Stomach (tissue), 9 donors: ENCODE data around the gene VWA7. TPM values are rescaled to one million over a fixed set of nuclear protein-coding genes. Genes with fewer than 3 reads are reported as not detected.
"Not testable (repeated sequence)": the region's sequence is repeated elsewhere in the genome, so short reads cannot be mapped to it uniquely, and the experiment has no call there.

Experiments used
- DNase-seq, 2 donors: peaks; one replicate each; pipeline versions ENCODE4 v3.0.0 to v3.0.0-alpha.2; 2013 to 2019
- H3K27ac ChIP-seq, 5 donors: fragments of 200-600 bp in 4 of 5; sonication (generic) in 4 of 5; one replicate each; pipeline ENCODE4 v1.5.1; 2013 to 2019; ENCODE audit warnings: mild to moderate bottlenecking in 1 of 5, moderate library complexity in 1 of 5
- H3K27me3 ChIP-seq, 3 donors: fragments of 200-600 bp; sonication (generic); one replicate each; pipeline ENCODE4 v1.5.1; 2017 to 2019; ENCODE audit warnings: mixed run types in 1 of 3
- H3K36me3 ChIP-seq, 4 donors: fragments of 200-600 bp; sonication (generic); 1 replicate in 3 of 4; 2 replicates in 1 of 4; pipeline ENCODE4 v1.5.1; 2016 to 2019
- H3K4me1 ChIP-seq, 4 donors: fragments of 200-600 bp; sonication (generic); one replicate each; pipeline ENCODE4 v1.5.1; 2016 to 2019
- H3K4me3 ChIP-seq, 4 donors: fragments of 200-600 bp; sonication (generic) in 3 of 4; one replicate each; pipeline ENCODE4 v1.5.1; 2016 to 2019; ENCODE audit warnings: mild to moderate bottlenecking in 1 of 4
- H3K9me3 ChIP-seq, 4 donors: fragments of 200-600 bp; sonication (generic); one replicate each; pipeline ENCODE4 v1.5.1; 2016 to 2019
- EP300 ChIP-seq: sonication (generic); formaldehyde crosslinking; IDR thresholded peaks from one replicate; pipeline ENCODE4 v1.6.1; 2017; ENCODE audit warnings: antibody characterized with exemption
- POLR2A ChIP-seq, 4 donors: fragments of 450-650 bp; IDR thresholded peaks; one replicate each; pipeline ENCODE4 v1.6.1; 2016; ENCODE audit warnings: antibody characterized with exemption in 4 of 4, control low read depth in 2 of 4, mild to moderate bottlenecking in 1 of 4, moderate library complexity in 1 of 4
- POLR2AphosphoS5 ChIP-seq, 3 donors: sonication (generic); formaldehyde crosslinking; IDR thresholded peaks; one replicate each; pipeline ENCODE4 v1.6.1; 2016; ENCODE audit warnings: antibody characterized with exemption in 3 of 3
- WGBS, 5 donors: extraction: QIAGEN DNeasy Blood & Tissue Kit in 3 of 5; methylation state at CpG; one replicate each; pipeline versions ENCODE4 v1.1.5 to v1.1.7; 2013 to 2018; 5-methylcytosine and 5-hydroxymethylcytosine counted together
- intact Hi-C: fragments of 100-400 bp; cut with DNase I; formaldehyde crosslinking; loops from one replicate; pipeline ENCODE4 v1.15.1; 2023; ENCODE audit warnings: low total_unique reads
- polyA plus RNA-seq, 3 donors: library from polyadenylated mRNA; stranded (reverse); fragments of 200-250 nt; gene quantifications; one replicate each; pipeline ENCODE4 v1.2.3, GENCODE V29; 2013
- total RNA-seq, 5 donors: library from RNA; depleted of rRNA; stranded (reverse); fragments of >200 nt; gene quantifications; one replicate each; pipeline versions ENCODE4 v1.1.0 to v1.2.3, GENCODE V29; 2014 to 2016
- TF ChIP-seq, protein P1 (sequence below), 7 experiments: fragments of 450-650 bp in 4 of 7; fragments of 200-600 bp in 3 of 7; sonication (generic) in 3 of 7; IDR thresholded peaks; one replicate each; pipeline ENCODE4 v1.5.1; 2016 to 2019; ENCODE audit warnings: antibody characterized with exemption in 7 of 7, control low read depth in 2 of 7, mild to moderate bottlenecking in 1 of 7
- donor health status: healthy with polysubstance abuse.
- donor health status: Bipolar disorder and iron deficiency.
- donor health status: healthy.

The VWA7 gene
- total and polyA plus RNA-seq, 8 donors: 1.3 to 18.3 (median 4.2) TPM; not detected in 1

DNA sequence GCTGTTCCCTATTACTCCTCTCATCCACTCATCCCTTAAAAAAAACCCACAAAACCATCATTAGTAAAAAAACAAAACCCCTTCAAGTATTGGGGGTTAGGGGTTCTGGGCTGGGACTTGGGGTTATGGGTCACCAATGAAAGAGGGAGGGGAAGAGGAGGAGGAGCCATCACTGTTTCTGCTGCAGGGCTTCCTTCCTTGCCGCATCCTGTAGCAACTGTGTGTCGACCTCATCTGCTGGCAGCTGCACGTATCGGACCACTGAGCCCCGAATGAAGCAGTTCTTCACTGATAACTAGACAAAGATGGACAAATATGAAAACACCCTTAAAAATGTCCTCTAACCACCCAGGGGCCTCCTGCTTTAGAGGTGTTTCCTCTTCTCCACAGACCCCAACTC lies 20.5 kb upstream of the VWA7 start:
- H3K4me3 ChIP-seq: no peak overlapping the region
- peaks cover 7 to 36% (median 26%) of the 10 kb centered on the region in 4 donors for H3K36me3 ChIP-seq
- intact Hi-C loops: no loop called here
- peaks cover 12 to 33% (median 25%) of the 10 kb centered on the region in 4 donors for H3K4me1 ChIP-seq
- H3K9me3 ChIP-seq: no peaks in the 10 kb centered on the region
- no peak for DNase-seq
- H3K27me3 ChIP-seq: no peaks in the 10 kb centered on the region
- WGBS, 5 donors: 48 to 79% (median 60%) methylated on average over 5 of the region's 5 CpGs
- peak overlapping the region in 4 of 5 donors; percentile 2 to 100 (median 96) for H3K27ac ChIP-seq
- TF ChIP-seq, protein P1, sequence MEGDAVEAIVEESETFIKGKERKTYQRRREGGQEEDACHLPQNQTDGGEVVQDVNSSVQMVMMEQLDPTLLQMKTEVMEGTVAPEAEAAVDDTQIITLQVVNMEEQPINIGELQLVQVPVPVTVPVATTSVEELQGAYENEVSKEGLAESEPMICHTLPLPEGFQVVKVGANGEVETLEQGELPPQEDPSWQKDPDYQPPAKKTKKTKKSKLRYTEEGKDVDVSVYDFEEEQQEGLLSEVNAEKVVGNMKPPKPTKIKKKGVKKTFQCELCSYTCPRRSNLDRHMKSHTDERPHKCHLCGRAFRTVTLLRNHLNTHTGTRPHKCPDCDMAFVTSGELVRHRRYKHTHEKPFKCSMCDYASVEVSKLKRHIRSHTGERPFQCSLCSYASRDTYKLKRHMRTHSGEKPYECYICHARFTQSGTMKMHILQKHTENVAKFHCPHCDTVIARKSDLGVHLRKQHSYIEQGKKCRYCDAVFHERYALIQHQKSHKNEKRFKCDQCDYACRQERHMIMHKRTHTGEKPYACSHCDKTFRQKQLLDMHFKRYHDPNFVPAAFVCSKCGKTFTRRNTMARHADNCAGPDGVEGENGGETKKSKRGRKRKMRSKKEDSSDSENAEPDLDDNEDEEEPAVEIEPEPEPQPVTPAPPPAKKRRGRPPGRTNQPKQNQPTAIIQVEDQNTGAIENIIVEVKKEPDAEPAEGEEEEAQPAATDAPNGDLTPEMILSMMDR (IDR thresholded peaks at IDR 0.05): no peak
- no peak for TF ChIP-seq EP300
- no peak for TF ChIP-seq POLR2A (IDR thresholded peaks at IDR 0.05)
- no peak for TF ChIP-seq POLR2AphosphoS5 (IDR thresholded peaks at IDR 0.05)

DNA sequence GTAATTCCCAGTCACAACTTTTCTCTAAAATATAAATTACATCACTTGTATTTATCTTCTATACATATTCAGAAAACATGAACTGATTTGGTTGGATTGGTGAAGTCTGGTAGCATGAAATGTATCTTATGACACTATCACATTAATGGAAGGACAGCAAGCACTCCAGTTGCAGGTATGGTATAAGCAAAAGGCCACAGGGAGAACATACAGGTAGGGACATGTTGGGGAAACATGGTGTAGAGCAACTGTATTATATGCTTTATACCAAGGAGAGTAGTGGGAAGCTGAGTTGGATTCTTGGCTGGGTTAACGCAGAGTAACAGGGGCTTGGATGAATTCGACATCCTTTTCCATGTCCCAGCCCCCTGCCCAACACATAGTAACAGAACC lies 19.9 kb upstream of the VWA7 start:
- Histone ChIP-seq H3K4me3 (no peak overlapping the region), H3K9me3 (no peaks in the 10 kb centered on the region), H3K36me3 (peaks cover 6 to 36% (median 26%) of the 10 kb centered on the region in 4 donors), H3K27me3 (no peaks in the 10 kb centered on the region), H3K27ac (peak overlapping the region in 4 of 5 donors; percentile 89 to 100 (median 96)), H3K4me1 (peaks cover 12 to 33% (median 25%) of the 10 kb centered on the region in 4 donors)
- 83 to 95% (median 90%) methylated on average over 2 of the region's 2 CpGs for WGBS, 5 donors
- DNase-seq: no peak
- intact Hi-C loops: no loop called here
- TF ChIP-seq POLR2AphosphoS5 (IDR thresholded peaks at IDR 0.05) (no peak), POLR2A (IDR thresholded peaks at IDR 0.05) (no peak), EP300 (no peak)

GRCh38 chr6:31795616-31796298 lies 18.6 kb upstream of the VWA7 start, which contains the start of gene VARS1:
Gene VARS1 (minus strand): TSS chr6:31795752. CDS start chr6:31795217, 535 bp downstream.
- peak; percentile 94 to 97 for DNase-seq
- H3K4me3 ChIP-seq: peak within 1 kb of the TSS; percentile 73 to 90 (median 88)
- TF ChIP-seq, protein P1 (IDR thresholded peaks at IDR 0.05): peak in 5 of 7 experiments; percentile 76 to 95 (median 84)
- no peak for TF ChIP-seq EP300
- peak; percentile 28 to 73 (median 63) for TF ChIP-seq POLR2AphosphoS5 (IDR thresholded peaks at IDR 0.05)
- no peaks in the 10 kb centered on the region for H3K9me3 ChIP-seq
- intact Hi-C loops: no loop called here
- peaks cover 12 to 41% (median 30%) of the 10 kb centered on the region in 4 donors for H3K4me1 ChIP-seq
- H3K27me3 ChIP-seq: no peaks in the 10 kb centered on the region
- H3K36me3 ChIP-seq: peaks cover 11 to 37% (median 30%) of the 10 kb centered on the region in 4 donors
- WGBS, 5 donors: 0 to 2% (median 1%) methylated on average over 31 to 75 of the region's 75 CpGs
- peak within 1 kb of the TSS; percentile 89 to 100 (median 98) for H3K27ac ChIP-seq

DNA sequence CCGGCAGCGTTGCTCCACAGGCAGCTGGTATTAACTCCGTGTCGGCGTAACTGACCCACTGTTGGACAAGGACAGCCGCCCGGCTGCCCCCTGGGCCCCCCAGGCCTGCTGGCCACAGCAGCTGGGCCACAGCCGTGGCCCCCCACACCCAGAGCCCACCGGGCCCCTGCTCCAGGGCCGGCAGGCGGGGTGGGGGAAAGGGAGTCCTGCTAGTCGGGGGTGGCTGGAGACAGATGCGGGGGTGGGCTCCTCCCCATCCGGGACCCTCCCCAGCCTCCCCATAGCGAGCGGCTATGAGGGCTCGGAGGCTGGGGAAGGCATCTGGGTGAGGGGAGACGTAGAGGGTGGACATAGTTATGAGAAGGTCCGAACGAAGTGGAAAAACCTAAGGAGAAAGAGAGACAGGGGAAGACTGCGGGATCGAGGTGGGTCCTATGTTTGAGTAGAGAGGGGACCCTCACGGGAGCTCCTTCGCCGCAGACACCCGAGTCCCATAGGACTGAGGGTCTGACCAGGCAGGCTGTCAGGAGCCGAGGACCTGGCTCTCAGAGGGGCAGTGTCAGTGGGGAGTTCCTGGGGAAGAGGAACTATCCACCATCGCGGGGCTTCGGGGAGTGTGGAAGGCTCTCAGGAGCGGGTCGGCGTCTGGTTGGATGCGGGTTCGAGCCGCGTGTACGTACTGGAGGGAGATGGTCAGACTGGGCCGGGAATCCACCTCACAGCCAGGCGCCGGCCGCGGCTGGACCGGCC lies 17.9 kb upstream of the VWA7 start:
- peaks cover 11 to 40% (median 32%) of the 10 kb centered on the region in 4 donors for H3K36me3 ChIP-seq
- peak in 1 of 3 donors; percentile 1 for TF ChIP-seq POLR2AphosphoS5 (IDR thresholded peaks at IDR 0.05)
- no peak for TF ChIP-seq POLR2A (IDR thresholded peaks at IDR 0.05)
- H3K4me1 ChIP-seq: peaks cover 12 to 41% (median 30%) of the 10 kb centered on the region in 4 donors
- WGBS, 5 donors: 0 to 2% (median 1%) methylated on average over 36 to 44 of the region's 44 CpGs
- intact Hi-C loops: no loop called here
- H3K27ac ChIP-seq: peak overlapping the region; percentile 89 to 100 (median 98)
- H3K4me3 ChIP-seq: peak overlapping the region; percentile 73 to 90 (median 88)
- H3K27me3 ChIP-seq: no peaks in the 10 kb centered on the region
- no peak for DNase-seq
- no peaks in the 10 kb centered on the region for H3K9me3 ChIP-seq

DNA sequence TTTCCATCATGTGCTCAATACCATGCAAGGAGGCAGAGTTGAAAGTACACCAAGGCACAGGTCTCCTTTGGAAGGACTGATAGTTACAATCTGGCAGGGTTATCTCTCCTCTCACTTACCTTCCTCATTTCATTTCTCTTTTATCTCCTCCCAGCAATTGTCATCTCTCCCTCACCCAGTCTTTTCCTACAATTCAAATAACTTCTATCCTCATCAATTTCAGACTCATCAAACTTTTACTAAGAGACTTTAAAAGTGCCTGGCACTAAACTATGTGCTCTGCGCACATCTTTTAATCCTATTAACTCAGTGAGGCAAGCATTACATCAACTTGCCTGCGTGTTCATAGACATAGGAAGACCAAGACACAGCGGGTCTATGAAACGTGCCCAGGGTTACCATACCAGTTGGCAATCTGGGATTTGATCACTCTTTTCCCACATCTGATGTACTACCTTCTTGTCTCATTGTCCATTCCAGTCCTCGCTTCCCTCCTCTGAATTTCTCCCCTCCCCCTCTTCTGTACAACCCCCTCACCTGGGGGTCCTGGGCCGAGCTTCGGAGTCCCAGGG lies 17.3 kb upstream of the VWA7 start:
- DNase-seq: no peak
- WGBS, 5 donors: 4 to 10% (median 9%) methylated on average over 7 of the region's 7 CpGs
- H3K36me3 ChIP-seq: peaks cover 11 to 45% (median 35%) of the 10 kb centered on the region in 4 donors

GRCh38 chr6:31793927-31794245 lies 16.8 kb upstream of the VWA7 start:
- H3K27ac ChIP-seq: peak overlapping the region in 4 of 5 donors; percentile 89 to 100 (median 96)
- whole genome bisulfite sequencing, 5 donors: 88 to 95% (median 90%) methylated on average over 6 of the region's 6 CpGs
- H3K4me3 ChIP-seq: peak overlapping the region in 2 of 4 donors; percentile 86 to 89
- H3K4me1 ChIP-seq: peaks cover 12 to 41% (median 30%) of the 10 kb centered on the region in 4 donors
- intact Hi-C loops, DNase-seq, H3K9me3 ChIP-seq, H3K27me3 ChIP-seq: not testable (repeated sequence)
- peaks cover 11 to 47% (median 37%) of the 10 kb centered on the region in 4 donors for H3K36me3 ChIP-seq

More for the DNA sequence above, 17.3 kb upstream of the VWA7 start:
- TF ChIP-seq POLR2AphosphoS5 (IDR thresholded peaks at IDR 0.05): peak in 1 of 3 donors; percentile 30
- no peak for TF ChIP-seq POLR2A (IDR thresholded peaks at IDR 0.05)
- H3K9me3 ChIP-seq: no peaks in the 10 kb centered on the region
- no peaks in the 10 kb centered on the region for H3K27me3 ChIP-seq
- peak overlapping the region; percentile 89 to 100 (median 98) for H3K27ac ChIP-seq
- peaks cover 12 to 41% (median 30%) of the 10 kb centered on the region in 4 donors for H3K4me1 ChIP-seq
- H3K4me3 ChIP-seq: peak overlapping the region; percentile 73 to 90 (median 88)
- intact Hi-C loops: no loop called here
